Measurements from ENCODE around the gene NEO1. TPM values are rescaled to one million over a fixed set of nuclear protein-coding genes. Genes with fewer than 3 reads are reported as not detected.

NEO1 gene
- total and polyA plus RNA-seq, 2 of the 13 experiments (the other 11 are each of a cell fraction or from before 2014, with no cell fraction given) = 8.4 to 11.0 TPM

DNA sequence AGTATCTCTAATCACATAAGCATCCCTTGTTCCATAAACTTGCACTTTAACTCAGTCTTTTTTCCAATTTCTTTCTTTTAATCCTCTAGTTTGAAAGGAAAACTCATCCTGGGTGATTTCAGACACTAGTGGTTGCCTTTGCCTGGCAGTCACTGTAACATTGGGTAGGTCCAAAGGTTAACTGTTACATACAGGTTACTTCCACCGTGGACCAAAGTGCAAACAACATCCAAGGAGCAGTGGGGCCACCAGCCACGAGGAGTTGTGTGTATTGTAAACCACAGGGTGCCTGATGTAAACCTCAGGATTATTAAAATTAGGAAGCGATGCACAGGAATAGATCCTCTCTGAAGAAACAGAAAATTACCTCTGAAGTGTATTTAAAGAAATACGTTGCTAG is 241.5 kb downstream of the NEO1 start (continued):
- TF ChIP-seq RAD51 (IDR thresholded peaks at IDR 0.05; ENCODE audit: borderline replicate concordance) = no peak
- TF ChIP-seq KLF16 (CRISPR knock-in tag; IDR thresholded peaks at IDR 0.05) = no peak
- no peak for TF ChIP-seq ZNF766 (CRISPR knock-in tag; IDR thresholded peaks at IDR 0.05; ENCODE audit: borderline replicate concordance)
- TF ChIP-seq, protein P1, sequence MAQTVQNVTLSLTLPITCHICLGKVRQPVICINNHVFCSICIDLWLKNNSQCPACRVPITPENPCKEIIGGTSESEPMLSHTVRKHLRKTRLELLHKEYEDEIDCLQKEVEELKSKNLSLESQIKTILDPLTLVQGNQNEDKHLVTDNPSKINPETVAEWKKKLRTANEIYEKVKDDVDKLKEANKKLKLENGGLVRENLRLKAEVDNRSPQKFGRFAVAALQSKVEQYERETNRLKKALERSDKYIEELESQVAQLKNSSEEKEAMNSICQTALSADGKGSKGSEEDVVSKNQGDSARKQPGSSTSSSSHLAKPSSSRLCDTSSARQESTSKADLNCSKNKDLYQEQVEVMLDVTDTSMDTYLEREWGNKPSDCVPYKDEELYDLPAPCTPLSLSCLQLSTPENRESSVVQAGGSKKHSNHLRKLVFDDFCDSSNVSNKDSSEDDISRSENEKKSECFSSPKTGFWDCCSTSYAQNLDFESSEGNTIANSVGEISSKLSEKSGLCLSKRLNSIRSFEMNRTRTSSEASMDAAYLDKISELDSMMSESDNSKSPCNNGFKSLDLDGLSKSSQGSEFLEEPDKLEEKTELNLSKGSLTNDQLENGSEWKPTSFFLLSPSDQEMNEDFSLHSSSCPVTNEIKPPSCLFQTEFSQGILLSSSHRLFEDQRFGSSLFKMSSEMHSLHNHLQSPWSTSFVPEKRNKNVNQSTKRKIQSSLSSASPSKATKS (CRISPR knock-in tag; IDR thresholded peaks at IDR 0.05) = no peak
- TF ChIP-seq ZNF256 (CRISPR knock-in tag; conservative IDR thresholded peaks at IDR 0.05) = no peak
- no peak for TF ChIP-seq MATR3 (CRISPR knock-in tag; IDR thresholded peaks at IDR 0.05)
- TF ChIP-seq, protein P2, sequence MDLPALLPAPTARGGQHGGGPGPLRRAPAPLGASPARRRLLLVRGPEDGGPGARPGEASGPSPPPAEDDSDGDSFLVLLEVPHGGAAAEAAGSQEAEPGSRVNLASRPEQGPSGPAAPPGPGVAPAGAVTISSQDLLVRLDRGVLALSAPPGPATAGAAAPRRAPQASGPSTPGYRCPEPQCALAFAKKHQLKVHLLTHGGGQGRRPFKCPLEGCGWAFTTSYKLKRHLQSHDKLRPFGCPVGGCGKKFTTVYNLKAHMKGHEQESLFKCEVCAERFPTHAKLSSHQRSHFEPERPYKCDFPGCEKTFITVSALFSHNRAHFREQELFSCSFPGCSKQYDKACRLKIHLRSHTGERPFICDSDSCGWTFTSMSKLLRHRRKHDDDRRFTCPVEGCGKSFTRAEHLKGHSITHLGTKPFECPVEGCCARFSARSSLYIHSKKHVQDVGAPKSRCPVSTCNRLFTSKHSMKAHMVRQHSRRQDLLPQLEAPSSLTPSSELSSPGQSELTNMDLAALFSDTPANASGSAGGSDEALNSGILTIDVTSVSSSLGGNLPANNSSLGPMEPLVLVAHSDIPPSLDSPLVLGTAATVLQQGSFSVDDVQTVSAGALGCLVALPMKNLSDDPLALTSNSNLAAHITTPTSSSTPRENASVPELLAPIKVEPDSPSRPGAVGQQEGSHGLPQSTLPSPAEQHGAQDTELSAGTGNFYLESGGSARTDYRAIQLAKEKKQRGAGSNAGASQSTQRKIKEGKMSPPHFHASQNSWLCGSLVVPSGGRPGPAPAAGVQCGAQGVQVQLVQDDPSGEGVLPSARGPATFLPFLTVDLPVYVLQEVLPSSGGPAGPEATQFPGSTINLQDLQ (CRISPR knock-in tag; IDR thresholded peaks at IDR 0.05) = no peak
- TF ChIP-seq ZNF570 (CRISPR knock-in tag; IDR thresholded peaks at IDR 0.05; ENCODE audit: borderline replicate concordance) = no peak
- no peak for TF ChIP-seq ZNF251 (CRISPR knock-in tag; IDR thresholded peaks at IDR 0.05)
- TF ChIP-seq, protein P3, sequence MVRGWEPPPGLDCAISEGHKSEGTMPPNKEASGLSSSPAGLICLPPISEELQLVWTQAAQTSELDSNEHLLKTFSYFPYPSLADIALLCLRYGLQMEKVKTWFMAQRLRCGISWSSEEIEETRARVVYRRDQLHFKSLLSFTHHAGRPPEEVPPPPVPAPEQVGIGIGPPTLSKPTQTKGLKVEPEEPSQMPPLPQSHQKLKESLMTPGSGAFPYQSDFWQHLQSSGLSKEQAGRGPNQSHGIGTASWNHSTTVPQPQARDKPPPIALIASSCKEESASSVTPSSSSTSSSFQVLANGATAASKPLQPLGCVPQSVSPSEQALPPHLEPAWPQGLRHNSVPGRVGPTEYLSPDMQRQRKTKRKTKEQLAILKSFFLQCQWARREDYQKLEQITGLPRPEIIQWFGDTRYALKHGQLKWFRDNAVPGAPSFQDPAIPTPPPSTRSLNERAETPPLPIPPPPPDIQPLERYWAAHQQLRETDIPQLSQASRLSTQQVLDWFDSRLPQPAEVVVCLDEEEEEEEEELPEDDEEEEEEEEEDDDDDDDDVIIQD (CRISPR knock-in tag; IDR thresholded peaks at IDR 0.05; ENCODE audit: low read depth) = peak; percentile 47; the same call in 1 of the 2 replicates
- no peak; the same call in 1 of the 2 replicates for TF ChIP-seq ZMYM3 (CRISPR knock-in tag; IDR thresholded peaks at IDR 0.05)
- no peak for TF ChIP-seq KMT2A (CRISPR knock-in tag; IDR thresholded peaks at IDR 0.05)
- TF ChIP-seq JUN (CRISPR knock-in tag; IDR thresholded peaks at IDR 0.05) = no peak
- TF ChIP-seq RBAK (CRISPR knock-in tag; IDR thresholded peaks at IDR 0.05) = no peak
- no peak for TF ChIP-seq HES4 (CRISPR knock-in tag; IDR thresholded peaks at IDR 0.05; ENCODE audit: borderline replicate concordance)
- TF ChIP-seq ZNF558 (CRISPR knock-in tag; IDR thresholded peaks at IDR 0.05; ENCODE audit: borderline replicate concordance) = no peak
- TF ChIP-seq STAT5B (CRISPR knock-in tag; IDR thresholded peaks at IDR 0.05) = no peak
- TF ChIP-seq ONECUT2 (CRISPR knock-in tag; IDR thresholded peaks at IDR 0.05) = no peak
- no peak for TF ChIP-seq ELF1 (CRISPR knock-in tag; IDR thresholded peaks at IDR 0.05)
- no peak for TF ChIP-seq ETV6 (CRISPR knock-in tag; conservative IDR thresholded peaks at IDR 0.05)
- TF ChIP-seq SIX4 (CRISPR knock-in tag; IDR thresholded peaks at IDR 0.05) = no peak
- no peak for TF ChIP-seq RFX3 (CRISPR knock-in tag; IDR thresholded peaks at IDR 0.05)
- no peak for TF ChIP-seq ATF7 (IDR thresholded peaks at IDR 0.05)
- TF ChIP-seq ATF7 (CRISPR knock-in tag; IDR thresholded peaks at IDR 0.05) = no peak
- TF ChIP-seq, protein P4, sequence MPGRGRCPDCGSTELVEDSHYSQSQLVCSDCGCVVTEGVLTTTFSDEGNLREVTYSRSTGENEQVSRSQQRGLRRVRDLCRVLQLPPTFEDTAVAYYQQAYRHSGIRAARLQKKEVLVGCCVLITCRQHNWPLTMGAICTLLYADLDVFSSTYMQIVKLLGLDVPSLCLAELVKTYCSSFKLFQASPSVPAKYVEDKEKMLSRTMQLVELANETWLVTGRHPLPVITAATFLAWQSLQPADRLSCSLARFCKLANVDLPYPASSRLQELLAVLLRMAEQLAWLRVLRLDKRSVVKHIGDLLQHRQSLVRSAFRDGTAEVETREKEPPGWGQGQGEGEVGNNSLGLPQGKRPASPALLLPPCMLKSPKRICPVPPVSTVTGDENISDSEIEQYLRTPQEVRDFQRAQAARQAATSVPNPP (CRISPR knock-in tag; IDR thresholded peaks at IDR 0.05) = no peak
- no peak for TF ChIP-seq KDM5A (IDR thresholded peaks at IDR 0.05; ENCODE audit: borderline replicate concordance, low read length)
